Measurements from ENCODE around the gene ZNF615.
"Not testable (repeated sequence)": the region's sequence is repeated elsewhere in the genome, so short reads cannot be mapped to it uniquely, and the experiment has no call there.

ZNF615 gene

GRCh38 chr19:51978882-51979281 is 29.1 kb downstream of the ZNF615 start:
- Histone ChIP-seq H3K79me2 (peaks cover 4% of the 10 kb centered on the region), H3K36me3 (ENCODE audit: control insufficient read depth, insufficient read depth, low read length) (no peaks in the 10 kb centered on the region), H3K9me3 (ENCODE audit: control insufficient read depth, low read length) (no peaks in the 10 kb centered on the region), H3K4me1 (no peaks in the 10 kb centered on the region), H2AFZ (no peak overlapping the region), H3K4me2 (ENCODE audit: low read length) (no peak overlapping the region), H3K4me3 (ENCODE audit: low read depth, low read length) (no peak overlapping the region), H3K27me3 (ENCODE audit: control insufficient read depth, insufficient read depth, low read length) (no peaks in the 10 kb centered on the region), H3K9ac (no peak overlapping the region), H3K27ac (no peak overlapping the region)
- no peak for TF ChIP-seq CTCF (IDR thresholded peaks at IDR 0.05)

GRCh38 chr19:51977346-51977745 is 30.7 kb downstream of the ZNF615 start:
- no peak for TF ChIP-seq CTCF (IDR thresholded peaks at IDR 0.05)
- Histone ChIP-seq H3K36me3 (ENCODE audit: control insufficient read depth, insufficient read depth, low read length) (peaks cover 7% of the 10 kb centered on the region), H3K9me3 (ENCODE audit: control insufficient read depth, low read length) (no peaks in the 10 kb centered on the region), H3K9ac (no peak overlapping the region), H3K4me3 (ENCODE audit: low read depth, low read length) (no peak overlapping the region), H3K27ac (no peak overlapping the region), H3K79me2 (peaks cover 4% of the 10 kb centered on the region), H3K4me2 (ENCODE audit: low read length) (no peak overlapping the region), H2AFZ (no peak overlapping the region), H3K4me1 (no peaks in the 10 kb centered on the region), H3K27me3 (ENCODE audit: control insufficient read depth, insufficient read depth, low read length) (no peaks in the 10 kb centered on the region)

GRCh38 chr19:51976852-51977251 is 31.2 kb downstream of the ZNF615 start:
- Histone ChIP-seq H3K27me3 (ENCODE audit: control insufficient read depth, insufficient read depth, low read length) (no peaks in the 10 kb centered on the region), H3K4me3 (ENCODE audit: low read depth, low read length) (no peak overlapping the region), H3K79me2 (peaks cover 4% of the 10 kb centered on the region), H3K4me2 (ENCODE audit: low read length) (no peak overlapping the region), H3K27ac (no peak overlapping the region), H2AFZ (no peak overlapping the region), H3K9ac (no peak overlapping the region), H3K4me1 (no peaks in the 10 kb centered on the region), H3K36me3 (ENCODE audit: control insufficient read depth, insufficient read depth, low read length) (peaks cover 7% of the 10 kb centered on the region), H3K9me3 (ENCODE audit: control insufficient read depth, low read length) (peaks cover 1% of the 10 kb centered on the region)
- no peak for TF ChIP-seq CTCF (IDR thresholded peaks at IDR 0.05)

- H3K9ac ChIP-seq; H3K79me2 ChIP-seq; H3K27me3 ChIP-seq (ENCODE audit: control insufficient read depth, insufficient read depth, low read length); H3K9me3 ChIP-seq (ENCODE audit: control insufficient read depth, low read length); H3K4me3 ChIP-seq (ENCODE audit: low read depth, low read length); H3K27ac ChIP-seq; H3K4me1 ChIP-seq; H2AFZ ChIP-seq; H3K4me2 ChIP-seq (ENCODE audit: low read length): not testable (repeated sequence)
- H3K36me3 ChIP-seq (ENCODE audit: control insufficient read depth, insufficient read depth, low read length) = peaks cover 13% of the 10 kb centered on the region
Observed at GRCh38 chr19:51975787-51976186, 32.2 kb downstream of the ZNF615 start.

GRCh38 chr19:51971624-51972023 is 36.4 kb downstream of the ZNF615 start:
- TF ChIP-seq CTCF (IDR thresholded peaks at IDR 0.05) = no peak
- Histone ChIP-seq H3K27me3 (ENCODE audit: control insufficient read depth, insufficient read depth, low read length) (no peaks in the 10 kb centered on the region), H3K36me3 (ENCODE audit: control insufficient read depth, insufficient read depth, low read length) (peaks cover 13% of the 10 kb centered on the region), H3K27ac (no peak overlapping the region), H3K9me3 (ENCODE audit: control insufficient read depth, low read length) (peaks cover 6% of the 10 kb centered on the region), H3K79me2 (no peaks in the 10 kb centered on the region), H3K4me2 (ENCODE audit: low read length) (no peak overlapping the region), H3K4me3 (ENCODE audit: low read depth, low read length) (no peak overlapping the region), H3K4me1 (no peaks in the 10 kb centered on the region), H3K9ac (no peak overlapping the region), H2AFZ (no peak overlapping the region)

Data from parathyroid adenoma (tissue), 2 donors.